SKM-1 (cell line): ENCODE measurements around the gene PRICKLE3.

Source experiments
- DNase-seq: peaks from one replicate; lab custom pipeline; 2025; ENCODE audit not compliant: unreplicated experiment; lab: John Stamatoyannopoulos, UW

PRICKLE3 gene

GRCh38 chrX:49186125-49187027, at the start of gene PRICKLE3:
PRICKLE3 (minus strand) TSS chrX:49186373; CDS start chrX:49186297, 76 bp downstream.
- DNase-seq, result no peak

GRCh38 chrX:49233887-49234555, 47.8 kb upstream of the PRICKLE3 start:
- DNase-seq, result no peak

GRCh38 chrX:49233176-49233575, 47.0 kb upstream of the PRICKLE3 start, which contains the start of gene CACNA1F:
CACNA1F (minus strand) TSS chrX:49233340; CDS start chrX:49233309, 31 bp downstream.
- DNase-seq, result no peak

- DNase-seq, result no peak
Observed at GRCh38 chrX:49232525-49232924, 46.4 kb upstream of the PRICKLE3 start.

GRCh38 chrX:49231333-49232000, 45.3 kb upstream of the PRICKLE3 start:
- no peak for DNase-seq

- no peak for DNase-seq
Observed at GRCh38 chrX:49230500-49231232, 44.5 kb upstream of the PRICKLE3 start.

GRCh38 chrX:49228185-49228584, 42.0 kb upstream of the PRICKLE3 start:
- no peak for DNase-seq

GRCh38 chrX:49227726-49228125, 41.6 kb upstream of the PRICKLE3 start:
- no peak for DNase-seq

- no peak for DNase-seq
Observed at GRCh38 chrX:49226946-49227345, 40.8 kb upstream of the PRICKLE3 start.

GRCh38 chrX:49225858-49226257, 39.7 kb upstream of the PRICKLE3 start:
- no peak for DNase-seq

- DNase-seq, result no peak
Observed at GRCh38 chrX:49221868-49222267, 35.7 kb upstream of the PRICKLE3 start.

- DNase-seq, result no peak
Observed at GRCh38 chrX:49220100-49220499, 33.9 kb upstream of the PRICKLE3 start.

GRCh38 chrX:49214996-49215526, 28.9 kb upstream of the PRICKLE3 start:
- no peak for DNase-seq

GRCh38 chrX:49214416-49214815, 28.2 kb upstream of the PRICKLE3 start:
- no peak for DNase-seq

GRCh38 chrX:49212861-49213260, 26.7 kb upstream of the PRICKLE3 start:
- DNase-seq, result no peak

GRCh38 chrX:49212209-49212608, 26.0 kb upstream of the PRICKLE3 start:
- DNase-seq, result no peak

GRCh38 chrX:49211074-49211473, 24.9 kb upstream of the PRICKLE3 start:
- no peak for DNase-seq

GRCh38 chrX:49210406-49210805, 24.2 kb upstream of the PRICKLE3 start:
- DNase-seq, result no peak

GRCh38 chrX:49209434-49210251, 23.5 kb upstream of the PRICKLE3 start:
- no peak for DNase-seq

- no peak for DNase-seq
Observed at GRCh38 chrX:49208399-49208798, 22.2 kb upstream of the PRICKLE3 start.
